MCF 10A (cell line): ENCODE results near the gene OR5J2. TPM values are rescaled to one million over a fixed set of nuclear protein-coding genes. Genes with fewer than 3 reads are reported as not detected.
"Not testable (repeated sequence)": the region's sequence is repeated elsewhere in the genome, so short reads cannot be mapped to it uniquely, and the experiment has no call there.

Experiments used
- BruUV-seq: library from RNA; stranded (reverse); fragments of 400-500 nt; replicated peaks from 2 replicates; lab custom pipeline; 2021; lab: Mats Ljungman, UMichigan
- CTCF ChIA-PET: fragments of 300-600 bp; sonication (Branson Sonifier 250); formaldehyde crosslinking; extraction: SDS; loops from one replicate; lab custom pipeline; 2021; ENCODE audit warnings: antibody characterized with exemption, inconsistent platforms; lab: Yijun Ruan, JAX
- POLR2A ChIA-PET: fragments of 300-600, 350-650 bp; sonication (Branson Sonifier 250); formaldehyde crosslinking; extraction: SDS; loops from one replicate; lab custom pipeline; 2020; ENCODE audit warnings: antibody characterized with exemption, inconsistent platforms; lab: Yijun Ruan, JAX
- DNase-seq: peaks from one replicate; pipeline ENCODE4 v3.0.0-alpha.2; 2018; ENCODE audit not compliant: unreplicated experiment
- H3K27ac Mint-ChIP-seq: one replicate; pipeline ENCODE4 v1.8.0; 2022; ENCODE audit warnings: mild to moderate bottlenecking, low read depth, mixed read lengths; ENCODE audit not compliant: unreplicated experiment
- H3K27me3 Mint-ChIP-seq: one replicate; pipeline ENCODE4 v1.8.0; 2022; ENCODE audit warnings: mixed read lengths; ENCODE audit not compliant: insufficient read depth, unreplicated experiment
- H3K36me3 Mint-ChIP-seq: one replicate; pipeline ENCODE4 v1.8.0; 2022; ENCODE audit warnings: mild to moderate bottlenecking, moderate library complexity, mixed read lengths; ENCODE audit not compliant: insufficient read depth, unreplicated experiment
- H3K4me1 Mint-ChIP-seq: one replicate; pipeline ENCODE4 v1.8.0; 2022; ENCODE audit warnings: mixed read lengths; ENCODE audit not compliant: insufficient read depth, unreplicated experiment
- H3K4me3 Mint-ChIP-seq: one replicate; pipeline ENCODE4 v1.8.0; 2022; ENCODE audit warnings: mild to moderate bottlenecking, moderate library complexity, mixed read lengths; ENCODE audit not compliant: unreplicated experiment
- H3K9me3 Mint-ChIP-seq: one replicate; pipeline ENCODE4 v1.8.0; 2022; ENCODE audit warnings: mixed read lengths; ENCODE audit not compliant: unreplicated experiment
- intact Hi-C: fragments of 100-400 bp; cut with micrococcal nuclease; formaldehyde crosslinking; loops from 2 replicates; pipeline ENCODE4 v1.14.1; 2022
- total RNA-seq: library from RNA; stranded (reverse); gene quantifications from 2 replicates; pipeline ENCODE4 v1.2.3, GENCODE V29; 2022
- TF ChIP-seq, protein P1 (sequence below): fragments of 200-600 bp; IDR thresholded peaks from one replicate; pipeline ENCODE4 v1.8.0; 2022; ENCODE audit warnings: antibody characterized with exemption, mild to moderate bottlenecking; ENCODE audit not compliant: unreplicated experiment

OR5J2 gene
- total RNA-seq, 1 experiment from 2014 or later, result not detected

DNA sequence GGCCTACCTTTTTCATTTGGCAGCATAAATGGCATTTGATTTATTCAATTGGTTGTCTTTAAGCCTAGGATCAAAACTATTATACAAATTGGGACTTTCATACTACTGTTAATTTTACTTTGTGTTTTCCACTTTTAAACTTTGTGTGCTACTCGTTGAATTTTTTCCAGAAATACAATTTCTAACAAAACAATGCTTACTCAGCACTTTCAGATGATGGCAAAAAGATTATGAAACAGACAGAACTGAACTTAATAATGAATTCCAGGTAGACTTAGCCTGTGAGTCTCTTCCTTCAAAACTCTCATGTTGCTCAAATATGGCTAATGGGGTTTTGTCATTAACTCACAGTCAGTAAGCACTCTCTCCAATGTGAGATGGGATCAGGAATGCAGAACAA lies 31.4 kb downstream of the OR5J2 start:
- Mint-ChIP-seq H3K9me3 (peaks cover 23% of the 10 kb centered on the region), H3K27ac (no peak overlapping the region), H3K36me3 (peaks cover 7% of the 10 kb centered on the region), H3K4me3 (no peak overlapping the region), H3K4me1 (no peaks in the 10 kb centered on the region), H3K27me3 (no peaks in the 10 kb centered on the region)
- BruUV-seq, result no TSS peak
- intact Hi-C loops, result no loop called here
- DNase-seq, result no peak
- TF ChIP-seq, protein P1, sequence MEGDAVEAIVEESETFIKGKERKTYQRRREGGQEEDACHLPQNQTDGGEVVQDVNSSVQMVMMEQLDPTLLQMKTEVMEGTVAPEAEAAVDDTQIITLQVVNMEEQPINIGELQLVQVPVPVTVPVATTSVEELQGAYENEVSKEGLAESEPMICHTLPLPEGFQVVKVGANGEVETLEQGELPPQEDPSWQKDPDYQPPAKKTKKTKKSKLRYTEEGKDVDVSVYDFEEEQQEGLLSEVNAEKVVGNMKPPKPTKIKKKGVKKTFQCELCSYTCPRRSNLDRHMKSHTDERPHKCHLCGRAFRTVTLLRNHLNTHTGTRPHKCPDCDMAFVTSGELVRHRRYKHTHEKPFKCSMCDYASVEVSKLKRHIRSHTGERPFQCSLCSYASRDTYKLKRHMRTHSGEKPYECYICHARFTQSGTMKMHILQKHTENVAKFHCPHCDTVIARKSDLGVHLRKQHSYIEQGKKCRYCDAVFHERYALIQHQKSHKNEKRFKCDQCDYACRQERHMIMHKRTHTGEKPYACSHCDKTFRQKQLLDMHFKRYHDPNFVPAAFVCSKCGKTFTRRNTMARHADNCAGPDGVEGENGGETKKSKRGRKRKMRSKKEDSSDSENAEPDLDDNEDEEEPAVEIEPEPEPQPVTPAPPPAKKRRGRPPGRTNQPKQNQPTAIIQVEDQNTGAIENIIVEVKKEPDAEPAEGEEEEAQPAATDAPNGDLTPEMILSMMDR, result no peak
- CTCF ChIA-PET, result no interaction called here
- POLR2A ChIA-PET, result no interaction called here

DNA sequence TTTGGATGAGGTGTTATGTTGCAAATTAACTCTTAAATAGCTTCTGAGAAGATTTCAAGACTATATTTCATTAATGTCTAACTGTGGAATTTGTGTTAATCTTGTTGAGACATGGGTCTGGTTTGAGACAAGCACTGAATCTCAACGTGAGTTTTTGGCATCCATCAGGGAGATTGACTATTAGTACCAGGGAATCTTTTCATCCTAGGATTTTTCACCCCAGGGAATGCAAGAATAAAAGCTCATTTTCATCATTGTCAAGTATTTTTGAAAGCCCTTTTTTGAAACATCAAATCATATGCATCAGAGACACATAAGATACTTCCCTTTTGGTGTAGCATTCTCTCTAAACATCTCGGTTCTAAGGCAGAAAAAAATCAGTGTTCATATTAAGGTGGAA lies 38.1 kb downstream of the OR5J2 start:
- ChIA-PET CTCF (interaction anchor here (0.6 kb wide), 1 partner anchor 1596 kb away, joined by 5 read pairs; no protein-coding TSS in a partner anchor), POLR2A (no interaction called here)
- no TSS peak for BruUV-seq
- Mint-ChIP-seq H3K4me3 (no peak overlapping the region), H3K9me3 (peaks cover 27% of the 10 kb centered on the region), H3K4me1 (no peaks in the 10 kb centered on the region), H3K36me3 (no peaks in the 10 kb centered on the region), H3K27me3 (no peaks in the 10 kb centered on the region), H3K27ac (no peak overlapping the region)
- no peak for DNase-seq
- TF ChIP-seq, protein P1, result no peak
- intact Hi-C loops, result no loop called here

DNA sequence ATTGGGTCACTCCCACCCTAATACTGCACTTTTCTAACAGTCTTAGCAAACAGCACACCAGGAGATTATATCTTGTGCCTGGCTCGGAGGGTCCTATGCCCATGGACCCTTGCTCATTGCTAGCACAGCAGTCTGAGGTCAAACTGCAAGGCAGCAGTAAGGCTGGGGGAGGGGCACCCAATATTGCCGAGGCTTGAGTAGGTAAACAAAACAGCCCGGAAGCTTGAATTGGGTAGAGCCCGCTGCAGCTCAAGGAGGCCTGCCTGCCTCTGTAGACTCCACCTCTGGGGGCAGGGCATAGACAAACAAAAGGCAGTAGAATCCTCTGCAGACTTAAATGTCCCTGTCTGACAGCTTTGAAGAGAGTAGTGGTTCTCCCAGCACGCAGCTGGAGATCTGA lies 43.3 kb downstream of the OR5J2 start:
- H3K36me3 Mint-ChIP-seq, H3K4me1 Mint-ChIP-seq, BruUV-seq, POLR2A ChIA-PET, CTCF ChIA-PET, intact Hi-C loops, DNase-seq, H3K27me3 Mint-ChIP-seq, H3K4me3 Mint-ChIP-seq, H3K27ac Mint-ChIP-seq: not testable (repeated sequence)
- H3K9me3 Mint-ChIP-seq, result peaks cover 39% of the 10 kb centered on the region

Other genes starting within 250 kb of the OR5J2 start
- not detected in 2 replicates for gene OR5I1, start 240.2 kb upstream of the OR5J2 start, total RNA-seq
- gene OR10AG1, start 206.7 kb upstream of the OR5J2 start, total RNA-seq, result not detected in 2 replicates
- not detected in 2 replicates for gene OR5F1, start 182.0 kb upstream of the OR5J2 start, total RNA-seq
- not detected in 2 replicates for gene OR5AS1, start 149.0 kb upstream of the OR5J2 start, total RNA-seq
- gene OR8I2, start 83.3 kb upstream of the OR5J2 start, total RNA-seq, result not detected in 2 replicates
- gene OR8H2, start 72.9 kb upstream of the OR5J2 start, total RNA-seq, result not detected in 2 replicates
- gene OR8H3, start 54.2 kb upstream of the OR5J2 start, total RNA-seq, result not detected in 2 replicates
- not detected in 2 replicates for gene OR8J3, start 36.4 kb upstream of the OR5J2 start, total RNA-seq
- gene OR8K5, start 16.3 kb upstream of the OR5J2 start, total RNA-seq, result not detected in 2 replicates
- not detected in 2 replicates for gene OR5T2, start 57.6 kb downstream of the OR5J2 start, total RNA-seq
- not detected in 2 replicates for gene OR5T3, start 75.6 kb downstream of the OR5J2 start, total RNA-seq
- gene OR5T1, start 97.5 kb downstream of the OR5J2 start, total RNA-seq, result not detected in 2 replicates
- not detected in 2 replicates for gene OR8H1, start 115.6 kb downstream of the OR5J2 start, total RNA-seq
- gene OR8K3, start 138.5 kb downstream of the OR5J2 start, total RNA-seq, result not detected in 2 replicates
- gene OR8K1, start 169.4 kb downstream of the OR5J2 start, total RNA-seq, result not detected in 2 replicates
- gene OR8J1, start 177.7 kb downstream of the OR5J2 start, total RNA-seq, result not detected in 2 replicates
- gene OR8U1, start 199.0 kb downstream of the OR5J2 start, total RNA-seq, result not detected in 2 replicates
- gene OR5AL1, start 236.1 kb downstream of the OR5J2 start, total RNA-seq, result not detected in 2 replicates